HepG2 (cell line): ENCODE measurements around the gene AKAP12.

Experiments
- CREB1 ChIP-seq, 2 experiments: fragments of 450-650 bp in 1 of 2; IDR thresholded peaks; 2 replicates each; pipeline ENCODE4 v1.6.1; 2016 to 2017; ENCODE audit warnings: control low read depth in 1 of 2, mild to moderate bottlenecking in 1 of 2, missing compliant biosample characterization in 1 of 2, missing genetic modification characterization in 1 of 2
- FOXM1 ChIP-seq: sonication (generic); formaldehyde crosslinking; IDR thresholded peaks from 2 replicates; pipeline ENCODE4 v1.5.0; 2020; ENCODE audit warnings: missing genetic modification reagents
- PBX2 ChIP-seq: IDR thresholded peaks from 2 replicates; pipeline ENCODE4 v1.6.1; 2016; ENCODE audit warnings: control low read depth
- SNAPC2 ChIP-seq: sonication (generic); formaldehyde crosslinking; IDR thresholded peaks from 2 replicates; pipeline ENCODE4 v1.8.1; 2022; ENCODE audit warnings: mild to moderate bottlenecking, missing genetic modification reagents
- ZNF792 ChIP-seq: IDR thresholded peaks from 2 replicates; pipeline ENCODE4 v1.6.1; 2016
- TF ChIP-seq, protein P1 (sequence below): sonication (generic); formaldehyde crosslinking; IDR thresholded peaks from 2 replicates; pipeline ENCODE4 v1.4.0; 2020; ENCODE audit warnings: missing genetic modification reagents

GRCh38 chr6:151320140-151320539 lies 80.4 kb downstream of the AKAP12 start:
- TF ChIP-seq SNAPC2 (CRISPR knock-in tag) = no peak
- TF ChIP-seq FOXM1 (CRISPR knock-in tag) = no peak
- no peak for TF ChIP-seq ZNF792 (CRISPR knock-in tag)
- TF ChIP-seq PBX2 = no peak
- TF ChIP-seq, protein P1, sequence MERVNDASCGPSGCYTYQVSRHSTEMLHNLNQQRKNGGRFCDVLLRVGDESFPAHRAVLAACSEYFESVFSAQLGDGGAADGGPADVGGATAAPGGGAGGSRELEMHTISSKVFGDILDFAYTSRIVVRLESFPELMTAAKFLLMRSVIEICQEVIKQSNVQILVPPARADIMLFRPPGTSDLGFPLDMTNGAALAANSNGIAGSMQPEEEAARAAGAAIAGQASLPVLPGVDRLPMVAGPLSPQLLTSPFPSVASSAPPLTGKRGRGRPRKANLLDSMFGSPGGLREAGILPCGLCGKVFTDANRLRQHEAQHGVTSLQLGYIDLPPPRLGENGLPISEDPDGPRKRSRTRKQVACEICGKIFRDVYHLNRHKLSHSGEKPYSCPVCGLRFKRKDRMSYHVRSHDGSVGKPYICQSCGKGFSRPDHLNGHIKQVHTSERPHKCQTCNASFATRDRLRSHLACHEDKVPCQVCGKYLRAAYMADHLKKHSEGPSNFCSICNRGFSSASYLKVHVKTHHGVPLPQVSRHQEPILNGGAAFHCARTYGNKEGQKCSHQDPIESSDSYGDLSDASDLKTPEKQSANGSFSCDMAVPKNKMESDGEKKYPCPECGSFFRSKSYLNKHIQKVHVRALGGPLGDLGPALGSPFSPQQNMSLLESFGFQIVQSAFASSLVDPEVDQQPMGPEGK = no peak
- no peak for TF ChIP-seq CREB1 (IDR thresholded peaks at IDR 0.05)
- no peak for TF ChIP-seq CREB1 (CRISPR knock-in tag; IDR thresholded peaks at IDR 0.05)
